GM19240 (cell line): Measurements from ENCODE around the gene ARHGAP28.

Experiments used
- DNase-seq: peaks from one replicate; pipeline ENCODE4 v3.0.0; 2011; ENCODE audit warnings: low spot score; ENCODE audit not compliant: insufficient read length

ARHGAP28 gene

DNA sequence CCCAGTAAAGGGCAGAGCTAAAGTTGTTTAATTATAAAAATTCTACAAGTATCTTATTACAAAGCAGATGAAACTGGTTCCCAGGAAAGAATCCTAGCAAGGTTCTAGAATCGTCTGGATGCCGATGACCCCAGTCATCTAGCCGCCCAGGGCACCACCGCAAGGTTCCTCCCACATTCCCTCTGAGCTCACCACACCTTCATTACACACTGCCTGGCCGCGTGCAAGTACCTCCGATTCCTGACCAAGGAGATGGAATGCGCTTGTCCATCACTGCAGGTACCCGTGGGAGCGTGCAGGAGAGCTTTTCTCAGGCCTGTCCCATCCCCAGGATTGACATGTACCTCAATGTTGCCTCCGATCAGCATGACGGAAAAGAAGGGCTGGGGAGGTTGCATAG lies 229.6 kb downstream of the ARHGAP28 start:
- no peak for DNase-seq

- DNase-seq: no peak
Measured at GRCh38 chr18:6960124-6960523, 230.6 kb downstream of the ARHGAP28 start.

- no peak for DNase-seq
Measured at GRCh38 chr18:6960656-6961055, 231.1 kb downstream of the ARHGAP28 start.

GRCh38 chr18:6961331-6961730 lies 231.8 kb downstream of the ARHGAP28 start:
- DNase-seq: no peak

DNA sequence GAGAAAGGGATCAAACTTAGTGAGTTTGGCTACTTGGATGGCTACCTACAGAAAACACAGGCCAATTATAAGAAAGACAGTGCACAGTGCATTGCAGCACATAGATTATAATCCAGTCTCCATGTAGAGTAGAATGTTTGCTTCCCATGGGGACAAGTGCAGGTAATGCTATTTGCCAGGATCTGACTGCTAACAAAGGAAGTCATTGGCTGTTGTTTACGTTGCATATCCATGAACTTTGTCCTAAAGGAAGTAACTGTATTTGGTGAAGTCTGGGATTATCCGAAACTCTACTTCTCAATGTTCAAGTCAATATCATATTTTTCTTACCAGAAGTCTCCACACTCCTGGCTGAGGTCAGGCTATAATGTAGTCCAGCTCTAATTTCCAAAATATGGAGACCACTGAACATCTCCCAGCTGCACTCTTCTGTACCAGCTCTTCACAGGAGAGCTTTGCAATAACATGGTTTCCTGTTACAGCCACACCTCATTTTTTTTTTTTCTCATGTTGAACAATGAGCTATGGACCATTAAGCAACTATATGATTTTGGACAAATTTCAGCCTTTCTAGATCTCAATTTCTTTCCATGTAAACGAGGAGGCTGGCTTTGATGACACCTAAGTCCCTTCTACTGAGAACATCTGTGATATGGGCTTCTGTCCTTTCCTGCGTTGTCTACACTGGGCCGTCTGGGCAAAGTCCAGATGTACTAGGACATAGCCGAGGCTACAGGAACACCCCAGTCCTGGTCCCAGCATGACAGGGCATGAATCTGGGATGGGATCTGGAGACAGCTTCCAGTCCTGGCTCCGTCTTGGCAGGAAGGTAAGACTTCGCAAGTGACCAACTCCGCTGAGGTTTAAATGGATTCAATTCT lies 233.3 kb downstream of the ARHGAP28 start:
- DNase-seq: no peak

GRCh38 chr18:6963452-6964097 lies 234.1 kb downstream of the ARHGAP28 start:
- DNase-seq: no peak
